SK-N-SH treated with all-trans-retinoic acid at 6 μM for 48 hours (cell line): ENCODE data around the gene PNMA6F.

ENCODE experiments used
- ATAC-seq: fragments of 200-7000 bp; cut with Tn5 transposase; 3 replicates; pipeline ENCODE4 v1.9.1; 2020; ENCODE audit warnings: mild to moderate bottlenecking, moderate library complexity
- ARNTL ChIP-seq: fragments of 450-650 bp; formaldehyde crosslinking; IDR thresholded peaks from 2 replicates; pipeline ENCODE4 v1.5.0; 2020; ENCODE audit warnings: low read depth, mild to moderate bottlenecking, moderate library complexity, borderline replicate concordance
- BACH2 ChIP-seq: fragments of 250-450 bp; sonication (Bioruptor Pico); IDR thresholded peaks from 2 replicates; pipeline ENCODE4 v1.9.0; 2021; ENCODE audit warnings: mild to moderate bottlenecking, borderline replicate concordance
- CREB5 ChIP-seq: fragments of 250-450 bp; sonication (Bioruptor Pico); IDR thresholded peaks from 2 replicates; pipeline ENCODE4 v1.5.1; 2020; ENCODE audit warnings: low read depth, mild to moderate bottlenecking, moderate library complexity
- CSDC2 ChIP-seq: fragments of 250-450 bp; sonication (Bioruptor Pico); IDR thresholded peaks from 2 replicates; pipeline ENCODE4 v1.5.0; 2020; ENCODE audit warnings: mild to moderate bottlenecking, moderate library complexity
- CSRNP3 ChIP-seq: fragments of 250-450 bp; sonication (Bioruptor Pico); IDR thresholded peaks from 2 replicates; pipeline ENCODE4 v1.5.1; 2021; ENCODE audit warnings: mild to moderate bottlenecking, moderate library complexity
- ESRRG ChIP-seq: fragments of 250-450 bp; sonication (Bioruptor Pico); IDR thresholded peaks from 2 replicates; pipeline ENCODE4 v1.6.1; 2021; ENCODE audit warnings: mild to moderate bottlenecking
- ISL1 ChIP-seq: fragments of 250-450 bp; sonication (Bioruptor Pico); IDR thresholded peaks from 2 replicates; pipeline ENCODE4 v2.1.2; 2022; ENCODE audit warnings: mild to moderate bottlenecking, moderate library complexity
- OSR1 ChIP-seq: fragments of 250-450 bp; sonication (Bioruptor Pico); IDR thresholded peaks from 2 replicates; pipeline ENCODE4 v1.8.0; 2022; ENCODE audit warnings: moderate library complexity, mild to moderate bottlenecking, inconsistent platforms
- PPARA ChIP-seq: fragments of 250-450 bp; sonication (Bioruptor Pico); IDR thresholded peaks from 2 replicates; pipeline ENCODE4 v1.5.0; 2020; ENCODE audit warnings: mild to moderate bottlenecking, borderline replicate concordance
- RARB ChIP-seq: fragments of 250-450 bp; sonication (Bioruptor Pico); IDR thresholded peaks from 2 replicates; pipeline ENCODE4 v1.8.0; 2021; ENCODE audit warnings: mild to moderate bottlenecking, moderate library complexity
- SNAI2 ChIP-seq: fragments of 250-450 bp; sonication (Bioruptor Pico); IDR thresholded peaks from 2 replicates; pipeline ENCODE4 v1.5.0; 2020; ENCODE audit warnings: mild to moderate bottlenecking, moderate library complexity
- TCF4 ChIP-seq: fragments of 250-450 bp; sonication (Bioruptor Pico); IDR thresholded peaks from 2 replicates; pipeline ENCODE4 v1.8.0; 2021; ENCODE audit warnings: mild to moderate bottlenecking, moderate library complexity, borderline replicate concordance
- TSHZ2 ChIP-seq: fragments of 250-450 bp; sonication (Bioruptor Pico); IDR thresholded peaks from 2 replicates; pipeline ENCODE4 v1.5.0; 2020; ENCODE audit warnings: mild to moderate bottlenecking, moderate library complexity
- ZC3H10 ChIP-seq: fragments of 250-450 bp; sonication (Bioruptor Pico); IDR thresholded peaks from 2 replicates; pipeline ENCODE4 v1.5.1; 2021; ENCODE audit warnings: mild to moderate bottlenecking, moderate library complexity
- ZFP30 ChIP-seq: fragments of 450-650 bp; formaldehyde crosslinking; IDR thresholded peaks from 2 replicates; pipeline ENCODE4 v1.5.0; 2022; ENCODE audit warnings: mild to moderate bottlenecking, moderate library complexity
- ZNF565 ChIP-seq: fragments of 450-650 bp; formaldehyde crosslinking; conservative IDR thresholded peaks from 2 replicates; pipeline ENCODE4 v1.5.0; 2020; ENCODE audit warnings: low read depth, mild to moderate bottlenecking, moderate library complexity
- ZNF70 ChIP-seq: fragments of 450-650 bp; formaldehyde crosslinking; IDR thresholded peaks from 2 replicates; pipeline ENCODE4 v1.5.0; 2020; ENCODE audit warnings: mild to moderate bottlenecking, moderate library complexity
- ZNF8 ChIP-seq: fragments of 450-650 bp; formaldehyde crosslinking; IDR thresholded peaks from 2 replicates; pipeline ENCODE4 v1.5.0; 2020; ENCODE audit warnings: mild to moderate bottlenecking, moderate library complexity
- TF ChIP-seq, protein P1 (sequence below): fragments of 250-450 bp; sonication (Bioruptor Pico); IDR thresholded peaks from 2 replicates; pipeline ENCODE4 v1.8.0; 2021; ENCODE audit warnings: low read depth, mild to moderate bottlenecking, moderate library complexity, borderline replicate concordance
- TF ChIP-seq, protein P2 (sequence below): fragments of 250-450 bp; sonication (Bioruptor Pico); IDR thresholded peaks from 2 replicates; pipeline ENCODE4 v1.8.0; 2020; ENCODE audit warnings: mild to moderate bottlenecking, moderate library complexity, borderline replicate concordance

Gene PNMA6F

GRCh38 chrX:153361781-153362397 lies 40.3 kb upstream of the PNMA6F start:
- no peak for ATAC-seq
- TF ChIP-seq, protein P1, sequence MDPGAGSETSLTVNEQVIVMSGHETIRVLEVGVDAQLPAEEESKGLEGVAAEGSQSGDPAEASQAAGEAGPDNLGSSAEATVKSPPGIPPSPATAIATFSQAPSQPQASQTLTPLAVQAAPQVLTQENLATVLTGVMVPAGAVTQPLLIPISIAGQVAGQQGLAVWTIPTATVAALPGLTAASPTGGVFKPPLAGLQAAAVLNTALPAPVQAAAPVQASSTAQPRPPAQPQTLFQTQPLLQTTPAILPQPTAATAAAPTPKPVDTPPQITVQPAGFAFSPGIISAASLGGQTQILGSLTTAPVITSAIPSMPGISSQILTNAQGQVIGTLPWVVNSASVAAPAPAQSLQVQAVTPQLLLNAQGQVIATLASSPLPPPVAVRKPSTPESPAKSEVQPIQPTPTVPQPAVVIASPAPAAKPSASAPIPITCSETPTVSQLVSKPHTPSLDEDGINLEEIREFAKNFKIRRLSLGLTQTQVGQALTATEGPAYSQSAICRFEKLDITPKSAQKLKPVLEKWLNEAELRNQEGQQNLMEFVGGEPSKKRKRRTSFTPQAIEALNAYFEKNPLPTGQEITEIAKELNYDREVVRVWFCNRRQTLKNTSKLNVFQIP (CRISPR knock-in tag), result no peak
- no peak for TF ChIP-seq CSRNP3
- no peak for TF ChIP-seq PPARA (CRISPR knock-in tag)
- no peak for TF ChIP-seq TCF4 (CRISPR knock-in tag)
- TF ChIP-seq BACH2, result no peak
- no peak for TF ChIP-seq ESRRG (CRISPR knock-in tag)
- TF ChIP-seq ZNF8 (CRISPR knock-in tag), result no peak
- TF ChIP-seq CREB5, result no peak
- TF ChIP-seq ZFP30 (CRISPR knock-in tag), result no peak
- TF ChIP-seq ZC3H10, result no peak
- TF ChIP-seq OSR1 (CRISPR knock-in tag), result no peak
- TF ChIP-seq, protein P2, sequence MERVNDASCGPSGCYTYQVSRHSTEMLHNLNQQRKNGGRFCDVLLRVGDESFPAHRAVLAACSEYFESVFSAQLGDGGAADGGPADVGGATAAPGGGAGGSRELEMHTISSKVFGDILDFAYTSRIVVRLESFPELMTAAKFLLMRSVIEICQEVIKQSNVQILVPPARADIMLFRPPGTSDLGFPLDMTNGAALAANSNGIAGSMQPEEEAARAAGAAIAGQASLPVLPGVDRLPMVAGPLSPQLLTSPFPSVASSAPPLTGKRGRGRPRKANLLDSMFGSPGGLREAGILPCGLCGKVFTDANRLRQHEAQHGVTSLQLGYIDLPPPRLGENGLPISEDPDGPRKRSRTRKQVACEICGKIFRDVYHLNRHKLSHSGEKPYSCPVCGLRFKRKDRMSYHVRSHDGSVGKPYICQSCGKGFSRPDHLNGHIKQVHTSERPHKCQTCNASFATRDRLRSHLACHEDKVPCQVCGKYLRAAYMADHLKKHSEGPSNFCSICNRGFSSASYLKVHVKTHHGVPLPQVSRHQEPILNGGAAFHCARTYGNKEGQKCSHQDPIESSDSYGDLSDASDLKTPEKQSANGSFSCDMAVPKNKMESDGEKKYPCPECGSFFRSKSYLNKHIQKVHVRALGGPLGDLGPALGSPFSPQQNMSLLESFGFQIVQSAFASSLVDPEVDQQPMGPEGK, result no peak
- TF ChIP-seq ZNF565, result no peak
- TF ChIP-seq CSDC2 (CRISPR knock-in tag), result no peak
- TF ChIP-seq RARB, result no peak

DNA sequence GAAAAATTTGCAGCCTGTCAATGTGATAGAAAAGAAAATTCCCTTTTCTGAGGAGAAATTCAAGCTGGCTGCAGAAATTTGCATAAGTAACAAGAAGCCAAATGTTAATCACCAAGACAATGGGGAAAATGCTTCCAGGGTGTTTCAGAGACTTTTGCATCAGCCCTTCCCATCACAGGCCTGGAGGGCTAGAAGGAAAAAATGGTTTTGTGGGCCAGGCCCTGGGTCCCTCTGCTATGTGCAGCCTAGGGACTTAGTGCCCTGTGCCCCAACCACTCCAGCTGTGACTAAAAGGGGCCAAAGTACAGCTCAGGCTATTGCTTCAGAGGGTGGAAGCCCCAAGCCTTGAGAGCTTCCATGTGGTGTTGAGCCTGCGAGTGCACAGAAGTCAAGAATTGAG lies 36.3 kb upstream of the PNMA6F start:
- no peak for TF ChIP-seq ISL1 (CRISPR knock-in tag)
- no peak for TF ChIP-seq ZNF565
- TF ChIP-seq ARNTL, result no peak
- no peak for TF ChIP-seq ESRRG (CRISPR knock-in tag)
- no peak for TF ChIP-seq CSDC2 (CRISPR knock-in tag)
- TF ChIP-seq, protein P1 (CRISPR knock-in tag), result no peak
- no peak for TF ChIP-seq BACH2
- TF ChIP-seq TCF4 (CRISPR knock-in tag), result no peak
- TF ChIP-seq, protein P2, result no peak
- no peak for TF ChIP-seq CREB5
- no peak for TF ChIP-seq SNAI2 (CRISPR knock-in tag)
- TF ChIP-seq PPARA (CRISPR knock-in tag), result no peak
- TF ChIP-seq ZFP30 (CRISPR knock-in tag), result no peak
- TF ChIP-seq ZNF70 (CRISPR knock-in tag), result no peak
- no peak for TF ChIP-seq ZC3H10
- no peak for TF ChIP-seq RARB
- TF ChIP-seq TSHZ2 (CRISPR knock-in tag), result no peak
- no peak for TF ChIP-seq ZNF8 (CRISPR knock-in tag)
- ATAC-seq, result no peak
